Superior temporal gyrus (tissue), 1 donor: ENCODE data around the gene ALCAM.

Experiments used
- DNase-seq: peaks from one replicate; pipeline ENCODE4 v3.0.0-alpha.2; 2016; ENCODE audit errors: extremely low spot score

Gene ALCAM

GRCh38 chr3:105527949-105528348, 161.2 kb downstream of the ALCAM start:
- DNase-seq: no peak

GRCh38 chr3:105528955-105529354, 162.2 kb downstream of the ALCAM start:
- no peak for DNase-seq

- DNase-seq: no peak
Observed at GRCh38 chr3:105529456-105529855, 162.7 kb downstream of the ALCAM start.

- DNase-seq: no peak
Observed at GRCh38 chr3:105532251-105532650, 165.5 kb downstream of the ALCAM start.

GRCh38 chr3:105533960-105534359, 167.3 kb downstream of the ALCAM start:
- DNase-seq: no peak

GRCh38 chr3:105534491-105534890, 167.8 kb downstream of the ALCAM start:
- no peak for DNase-seq

- no peak for DNase-seq
Observed at GRCh38 chr3:105537371-105538080, 170.8 kb downstream of the ALCAM start.

- DNase-seq: no peak
Observed at GRCh38 chr3:105538483-105538882, 171.8 kb downstream of the ALCAM start.

- no peak for DNase-seq
Observed at GRCh38 chr3:105539897-105540296, 173.2 kb downstream of the ALCAM start.

GRCh38 chr3:105542282-105543019, 175.7 kb downstream of the ALCAM start:
- DNase-seq: no peak

- no peak for DNase-seq
Observed at GRCh38 chr3:105545051-105545450, 178.3 kb downstream of the ALCAM start.

- no peak for DNase-seq
Observed at GRCh38 chr3:105553851-105554250, 187.1 kb downstream of the ALCAM start.

- DNase-seq: no peak
Observed at GRCh38 chr3:105555206-105555605, 188.5 kb downstream of the ALCAM start.

- DNase-seq: no peak
Observed at GRCh38 chr3:105559856-105560255, 193.1 kb downstream of the ALCAM start.

GRCh38 chr3:105561876-105562275, 195.2 kb downstream of the ALCAM start:
- DNase-seq: no peak

- DNase-seq: no peak
Observed at GRCh38 chr3:105564546-105565288, 198.0 kb downstream of the ALCAM start.

- no peak for DNase-seq
Observed at GRCh38 chr3:105571005-105571404, 204.3 kb downstream of the ALCAM start.

- DNase-seq: no peak
Observed at GRCh38 chr3:105572501-105572900, 205.8 kb downstream of the ALCAM start.

- DNase-seq: no peak
Observed at GRCh38 chr3:105579439-105579838, 212.7 kb downstream of the ALCAM start.

- no peak for DNase-seq
Observed at GRCh38 chr3:105580296-105580965, 213.7 kb downstream of the ALCAM start.

- DNase-seq: no peak
Observed at GRCh38 chr3:105582015-105582414, 215.3 kb downstream of the ALCAM start.
